Measurements from ENCODE around the gene EFCAB8. TPM values are rescaled to one million over a fixed set of nuclear protein-coding genes. Genes with fewer than 3 reads are reported as not detected.
"Not testable (repeated sequence)": the region's sequence is repeated elsewhere in the genome, so short reads cannot be mapped to it uniquely, and the experiment has no call there.

EFCAB8 gene
- total RNA-seq, 1 donor = 1.3 TPM

GRCh38 chr20:32959351-32960221, 100.9 kb downstream of the EFCAB8 start:
- H3K4me3 ChIP-seq (ENCODE audit: low read depth, low read length) = no peak overlapping the region
- DNase-seq (ENCODE audit: low read depth) = no peak
- no peak for TF ChIP-seq CTCF (IDR thresholded peaks at IDR 0.05; ENCODE audit: insufficient read depth, low read depth, low read length)

- no peak for TF ChIP-seq CTCF (IDR thresholded peaks at IDR 0.05; ENCODE audit: insufficient read depth, low read depth, low read length)
- no peak overlapping the region for H3K4me3 ChIP-seq (ENCODE audit: low read depth, low read length)
- DNase-seq (ENCODE audit: low read depth) = no peak
Observed at GRCh38 chr20:32960222-32960518, 101.4 kb downstream of the EFCAB8 start.

- no peak overlapping the region for H3K4me3 ChIP-seq (ENCODE audit: low read depth, low read length)
- no peak for DNase-seq (ENCODE audit: low read depth)
- TF ChIP-seq CTCF (IDR thresholded peaks at IDR 0.05; ENCODE audit: insufficient read depth, low read depth, low read length) = no peak
Observed at GRCh38 chr20:32960849-32961731, 102.4 kb downstream of the EFCAB8 start.

- TF ChIP-seq CTCF (IDR thresholded peaks at IDR 0.05; ENCODE audit: insufficient read depth, low read depth, low read length) = no peak
- no peak for DNase-seq (ENCODE audit: low read depth)
- no peak overlapping the region for H3K4me3 ChIP-seq (ENCODE audit: low read depth, low read length)
Observed at GRCh38 chr20:32962053-32962452, 103.3 kb downstream of the EFCAB8 start.

- DNase-seq (ENCODE audit: low read depth); H3K4me3 ChIP-seq (ENCODE audit: low read depth, low read length): not testable (repeated sequence)
Observed at GRCh38 chr20:32962646-32963045, 103.9 kb downstream of the EFCAB8 start.

GRCh38 chr20:32963176-32963575, 104.5 kb downstream of the EFCAB8 start:
- no peak for TF ChIP-seq CTCF (IDR thresholded peaks at IDR 0.05; ENCODE audit: insufficient read depth, low read depth, low read length)
- no peak overlapping the region for H3K4me3 ChIP-seq (ENCODE audit: low read depth, low read length)
- DNase-seq (ENCODE audit: low read depth) = no peak

GRCh38 chr20:32964575-32964974, 105.9 kb downstream of the EFCAB8 start:
- no peak overlapping the region for H3K4me3 ChIP-seq (ENCODE audit: low read depth, low read length)
- no peak for TF ChIP-seq CTCF (IDR thresholded peaks at IDR 0.05; ENCODE audit: insufficient read depth, low read depth, low read length)
- no peak for DNase-seq (ENCODE audit: low read depth)

Measured in fibroblast of villous mesenchyme (primary cell).